Keratinocyte (primary cell): Measurements from ENCODE around the gene SLC40A1. TPM values are rescaled to one million over a fixed set of nuclear protein-coding genes. Genes with fewer than 3 reads are reported as not detected.

Source experiments
- DNase-seq: peaks from one replicate; pipeline ENCODE4 v3.0.0-alpha.2; 2011; ENCODE audit warnings: low read depth, missing footprints, low spot score
- FAIRE-seq: peaks from 2 replicates; lab custom pipeline; 2011; peaks lifted over from hg19 to GRCh38; lab: Jason Lieb, UNC
- H2AFZ ChIP-seq: 2 replicates; pipeline ENCODE4 v1.6.0; 2012; ENCODE audit warnings: low read length, control low read depth, inconsistent platforms; ENCODE audit not compliant: control insufficient read depth
- H3K27ac ChIP-seq: 2 replicates; pipeline ENCODE4 v1.5.1; 2011; ENCODE audit warnings: low read length; ENCODE audit not compliant: control insufficient read depth, insufficient read depth
- H3K27me3 ChIP-seq: 3 replicates; pipeline ENCODE4 v1.6.0; 2011; ENCODE audit warnings: low read length; ENCODE audit not compliant: control insufficient read depth, insufficient read depth; ENCODE audit errors: extremely low read depth
- H3K36me3 ChIP-seq, 2 experiments: 2 replicates in 1 of 2; 3 replicates in 1 of 2; pipeline ENCODE4 v1.5.1; 2011; ENCODE audit warnings: low read length in 2 of 2, mild to moderate bottlenecking in 1 of 2; ENCODE audit not compliant: control insufficient read depth in 2 of 2, insufficient read depth in 2 of 2; ENCODE audit errors: extremely low read depth in 1 of 2
- H3K4me1 ChIP-seq: 3 replicates; pipeline ENCODE4 v1.5.1; 2011; ENCODE audit warnings: low read length; ENCODE audit not compliant: control insufficient read depth, insufficient read depth; ENCODE audit errors: extremely low read depth
- H3K4me2 ChIP-seq: 3 replicates; pipeline ENCODE4 v1.6.0; 2011; ENCODE audit warnings: low read depth, low read length; ENCODE audit not compliant: control insufficient read depth, insufficient read depth; ENCODE audit errors: extremely low read depth
- H3K4me3 ChIP-seq, 3 experiments: fragments of 200-600 bp in 1 of 3; sonication (generic) in 1 of 3; 2 replicates in 2 of 3; 3 replicates in 1 of 3; pipeline ENCODE4 v1.5.1; 2011 to 2016; ENCODE audit warnings: low read length in 3 of 3, mild to moderate bottlenecking in 3 of 3, control low read depth in 2 of 3, inconsistent platforms in 1 of 3, low read depth in 1 of 3, mixed read lengths in 1 of 3, mixed run types in 1 of 3, moderate library complexity in 1 of 3; ENCODE audit not compliant: control insufficient read depth in 2 of 3, insufficient read depth in 2 of 3; ENCODE audit errors: extremely low read depth in 1 of 3
- H3K79me2 ChIP-seq: 2 replicates; pipeline ENCODE4 v1.6.0; 2012; ENCODE audit warnings: low read length; ENCODE audit not compliant: control insufficient read depth, insufficient read depth
- H3K9ac ChIP-seq: 3 replicates; pipeline ENCODE4 v1.6.0; 2011; ENCODE audit warnings: low read length; ENCODE audit not compliant: control insufficient read depth, insufficient read depth; ENCODE audit errors: extremely low read depth
- H3K9me1 ChIP-seq: 3 replicates; pipeline ENCODE4 v1.6.0; 2011; ENCODE audit warnings: low read length; ENCODE audit not compliant: control insufficient read depth, insufficient read depth; ENCODE audit errors: extremely low read depth
- H3K9me3 ChIP-seq: 2 replicates; pipeline ENCODE4 v1.5.1; 2012; ENCODE audit warnings: low read depth, low read length; ENCODE audit not compliant: control insufficient read depth
- H4K20me1 ChIP-seq: 3 replicates; pipeline ENCODE4 v1.6.0; 2011; ENCODE audit warnings: low read length; ENCODE audit not compliant: control insufficient read depth, insufficient read depth; ENCODE audit errors: extremely low read depth
- EZH2 ChIP-seq: IDR thresholded peaks from one replicate; pipeline ENCODE4 v1.6.1; 2012; ENCODE audit warnings: inconsistent platforms, mild to moderate bottlenecking, low read length, moderate library complexity
- dilution Hi-C: fragments of 300-500 bp; cut with MboI; formaldehyde crosslinking; loops from one replicate; pipeline ENCODE4 v1.7.0; 2020; ENCODE audit warnings: low sequenced_read_pairs; ENCODE audit not compliant: extremely low pct_ligation_motif_present
- polyA plus RNA-seq, 5 experiments: library from polyadenylated mRNA; depleted of rRNA in 3 of 5; stranded (reverse) in 3 of 5; stranded (forward) in 1 of 5; unstranded in 1 of 5; fragments of >200 nt; gene quantifications; 1 replicate in 1 of 5; 2 replicates in 3 of 5; 3 replicates in 1 of 5; pipeline versions ENCODE4 v1.2.1 to v1.2.3, GENCODE V29; 2011 to 2012; ENCODE audit warnings: missing spikeins in 2 of 5, low read depth in 1 of 5, low replicate concordance in 1 of 5
- TF ChIP-seq, protein P1 (sequence below), 3 experiments: IDR thresholded peaks in 1 of 3; conservative IDR thresholded peaks in 1 of 3; optimal IDR thresholded peaks in 1 of 3; 2 replicates in 2 of 3; 3 replicates in 1 of 3; pipeline versions ENCODE3 to v1.5.1; 2011; ENCODE audit warnings: low read length in 3 of 3, mild to moderate bottlenecking in 3 of 3, moderate library complexity in 2 of 3, control low read depth in 1 of 3, inconsistent platforms in 1 of 3; ENCODE audit not compliant: insufficient read depth in 2 of 3; ENCODE audit errors: extremely low read depth in 1 of 3

The SLC40A1 gene
- polyA plus RNA-seq, 1 donor (not counting 4 experiments of a cell fraction or from before 2014, with no cell fraction given): 0.09 TPM

DNA sequence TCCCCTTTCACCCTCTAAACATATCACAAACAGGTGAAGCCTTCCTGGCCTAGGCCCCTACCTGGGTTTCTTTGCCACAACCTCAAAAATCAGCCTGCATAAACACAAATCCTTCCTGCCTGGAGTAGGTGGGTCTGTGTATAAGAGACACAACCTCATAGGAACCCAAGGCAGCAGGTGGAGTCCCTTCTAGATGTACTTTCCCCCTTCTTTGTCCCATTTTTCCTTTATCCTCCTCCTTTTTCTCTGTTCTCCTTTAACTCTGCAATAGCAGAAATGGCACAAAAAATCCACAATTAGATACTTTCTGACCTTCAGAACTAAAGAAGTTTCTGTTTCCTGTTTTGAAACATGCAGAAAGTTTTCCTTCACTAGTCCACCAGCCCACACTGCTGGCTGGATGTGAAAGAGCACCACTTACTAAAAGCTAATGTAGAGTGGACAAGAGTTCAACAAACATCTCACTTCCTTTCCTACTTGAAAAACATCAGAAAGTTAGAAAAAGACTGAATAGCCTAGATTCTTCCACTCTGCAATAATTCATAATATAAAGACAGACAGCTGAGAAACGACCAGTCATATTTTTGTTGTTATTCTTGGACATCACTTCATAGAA is 11.2 kb downstream of the SLC40A1 start:
- no peaks in the 10 kb centered on the region for H3K36me3 ChIP-seq
- no peak overlapping the region for H3K27ac ChIP-seq
- no peak for FAIRE-seq

GRCh38 chr2:189566046-189566445 is 14.5 kb downstream of the SLC40A1 start:
- Histone ChIP-seq H3K4me3 (no peak overlapping the region), H3K9me1 (no peaks in the 10 kb centered on the region), H3K9me3 (no peaks in the 10 kb centered on the region), H3K36me3 (no peaks in the 10 kb centered on the region), H3K27me3 (no peaks in the 10 kb centered on the region), H4K20me1 (no peaks in the 10 kb centered on the region), H3K4me2 (no peak overlapping the region), H3K9ac (no peak overlapping the region), H2AFZ (no peak overlapping the region), H3K79me2 (no peaks in the 10 kb centered on the region), H3K27ac (no peak overlapping the region), H3K4me1 (peaks cover 2% of the 10 kb centered on the region)
- TF ChIP-seq, protein P1, sequence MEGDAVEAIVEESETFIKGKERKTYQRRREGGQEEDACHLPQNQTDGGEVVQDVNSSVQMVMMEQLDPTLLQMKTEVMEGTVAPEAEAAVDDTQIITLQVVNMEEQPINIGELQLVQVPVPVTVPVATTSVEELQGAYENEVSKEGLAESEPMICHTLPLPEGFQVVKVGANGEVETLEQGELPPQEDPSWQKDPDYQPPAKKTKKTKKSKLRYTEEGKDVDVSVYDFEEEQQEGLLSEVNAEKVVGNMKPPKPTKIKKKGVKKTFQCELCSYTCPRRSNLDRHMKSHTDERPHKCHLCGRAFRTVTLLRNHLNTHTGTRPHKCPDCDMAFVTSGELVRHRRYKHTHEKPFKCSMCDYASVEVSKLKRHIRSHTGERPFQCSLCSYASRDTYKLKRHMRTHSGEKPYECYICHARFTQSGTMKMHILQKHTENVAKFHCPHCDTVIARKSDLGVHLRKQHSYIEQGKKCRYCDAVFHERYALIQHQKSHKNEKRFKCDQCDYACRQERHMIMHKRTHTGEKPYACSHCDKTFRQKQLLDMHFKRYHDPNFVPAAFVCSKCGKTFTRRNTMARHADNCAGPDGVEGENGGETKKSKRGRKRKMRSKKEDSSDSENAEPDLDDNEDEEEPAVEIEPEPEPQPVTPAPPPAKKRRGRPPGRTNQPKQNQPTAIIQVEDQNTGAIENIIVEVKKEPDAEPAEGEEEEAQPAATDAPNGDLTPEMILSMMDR (optimal IDR thresholded peaks at IDR 0.05 in 1 of 3, IDR thresholded peaks at IDR 0.05 in 1 of 3, conservative IDR thresholded peaks at IDR 0.05 in 1 of 3; ENCODE audit: extremely low read depth in 1 of 3, insufficient read depth in 2 of 3, low read length in 3 of 3): no peak
- no peak for TF ChIP-seq EZH2
- dilution Hi-C loops: no loop called here
- FAIRE-seq: no peak
- no peak for DNase-seq

More for the DNA sequence above, 11.2 kb downstream of the SLC40A1 start:
- Histone ChIP-seq H3K4me3 (no peak overlapping the region), H3K9ac (no peak overlapping the region), H3K27me3 (peaks cover 3% of the 10 kb centered on the region), H3K9me3 (no peaks in the 10 kb centered on the region), H3K79me2 (no peaks in the 10 kb centered on the region), H2AFZ (no peak overlapping the region), H3K4me2 (no peak overlapping the region), H3K4me1 (peaks cover 2% of the 10 kb centered on the region), H3K9me1 (no peaks in the 10 kb centered on the region), H4K20me1 (no peaks in the 10 kb centered on the region)
- DNase-seq: no peak
- dilution Hi-C loops: no loop called here
- TF ChIP-seq EZH2: no peak
- TF ChIP-seq, protein P1 (optimal IDR thresholded peaks at IDR 0.05 in 1 of 3, IDR thresholded peaks at IDR 0.05 in 1 of 3, conservative IDR thresholded peaks at IDR 0.05 in 1 of 3; ENCODE audit: extremely low read depth in 1 of 3, insufficient read depth in 2 of 3, low read length in 3 of 3): no peak
